Camera-type eye (tissue), 1 donor: ENCODE results near the gene MASTL. TPM values are rescaled to one million over a fixed set of nuclear protein-coding genes. Genes with fewer than 3 reads are reported as not detected.

Experiments
- total RNA-seq: library from RNA; depleted of rRNA; stranded (reverse); fragments of >200 nt; gene quantifications from one replicate; pipeline ENCODE4 v1.2.3, GENCODE V29; 2014

Gene MASTL
- 12.1 TPM for total RNA-seq

GRCh38 chr10:27155066-27155754 lies at the start of gene MASTL:
TSS of gene MASTL (plus strand) at chr10:27155352. CDS start at chr10:27155427, 75 bp downstream.

Other genes starting within 250 kb of the MASTL start
- 35.2 TPM for gene ANKRD26, start 54.9 kb upstream of the MASTL start, total RNA-seq
- 105 TPM for gene YME1L1, start 968 bp upstream of the MASTL start, total RNA-seq
- gene ACBD5, start 85.4 kb downstream of the MASTL start, total RNA-seq, result 58.5 TPM